HG03060 (cell line): ENCODE results near the gene DRAP1.

Source experiments
- ATAC-seq: cut with Tn5 transposase; IDR thresholded peaks from one replicate; pipeline ENCODE4 v1.9.1; 2021; ENCODE audit warnings: low read depth, moderate number of reproducible peaks; ENCODE audit not compliant: unreplicated experiment

Gene DRAP1

DNA sequence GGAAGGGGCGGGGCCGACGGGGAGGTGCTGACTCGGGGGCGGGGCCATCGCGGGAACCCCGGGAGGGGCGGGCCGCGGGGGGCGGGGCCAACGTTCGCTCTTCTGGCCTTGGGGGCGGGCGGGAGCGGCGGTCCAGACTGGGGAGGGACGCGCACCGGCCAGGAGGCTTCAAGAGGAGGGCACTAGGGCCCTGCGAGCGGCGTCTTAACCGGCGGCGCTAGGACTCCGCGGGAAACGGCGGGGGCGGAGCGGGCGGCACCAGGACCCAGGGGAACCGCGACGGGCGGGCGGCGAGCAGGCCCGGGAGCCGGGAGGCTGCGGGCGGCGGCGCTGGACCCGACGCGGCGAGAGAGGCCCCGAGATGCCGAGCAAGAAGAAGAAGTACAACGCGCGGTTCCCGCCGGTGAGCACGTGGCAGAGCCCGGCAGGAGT lies at the start of gene DRAP1:
Gene DRAP1 (plus strand): TSS at position 286 of the 432 bp plus-strand sequence. CDS start 76 bp downstream, at position 362.
- peak; percentile 45 for ATAC-seq

GRCh38 chr11:65869643-65870306 lies 49.5 kb upstream of the DRAP1 start:
- no peak for ATAC-seq

DNA sequence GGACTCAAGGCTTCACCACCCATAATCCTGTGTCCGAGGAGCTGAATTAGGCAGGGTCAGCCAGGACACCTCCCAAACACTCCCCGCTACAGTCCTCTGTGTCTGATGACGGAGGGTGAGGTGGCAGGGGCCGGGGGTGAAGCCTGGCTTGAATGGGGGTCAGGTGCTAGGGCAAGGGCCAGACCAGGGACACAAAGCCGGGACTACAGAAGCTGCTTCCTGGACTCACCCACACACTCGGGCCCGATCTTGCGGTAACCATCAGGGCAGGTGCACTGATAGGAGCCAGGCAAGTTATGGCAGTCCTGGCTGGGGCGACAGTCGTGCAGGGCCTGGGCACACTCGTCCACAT lies 48.9 kb upstream of the DRAP1 start:
- no peak for ATAC-seq

GRCh38 chr11:65870706-65871681 lies 48.2 kb upstream of the DRAP1 start:
- ATAC-seq, result no peak

- ATAC-seq, result no peak
Measured at GRCh38 chr11:65871811-65872548, 47.2 kb upstream of the DRAP1 start.

DNA sequence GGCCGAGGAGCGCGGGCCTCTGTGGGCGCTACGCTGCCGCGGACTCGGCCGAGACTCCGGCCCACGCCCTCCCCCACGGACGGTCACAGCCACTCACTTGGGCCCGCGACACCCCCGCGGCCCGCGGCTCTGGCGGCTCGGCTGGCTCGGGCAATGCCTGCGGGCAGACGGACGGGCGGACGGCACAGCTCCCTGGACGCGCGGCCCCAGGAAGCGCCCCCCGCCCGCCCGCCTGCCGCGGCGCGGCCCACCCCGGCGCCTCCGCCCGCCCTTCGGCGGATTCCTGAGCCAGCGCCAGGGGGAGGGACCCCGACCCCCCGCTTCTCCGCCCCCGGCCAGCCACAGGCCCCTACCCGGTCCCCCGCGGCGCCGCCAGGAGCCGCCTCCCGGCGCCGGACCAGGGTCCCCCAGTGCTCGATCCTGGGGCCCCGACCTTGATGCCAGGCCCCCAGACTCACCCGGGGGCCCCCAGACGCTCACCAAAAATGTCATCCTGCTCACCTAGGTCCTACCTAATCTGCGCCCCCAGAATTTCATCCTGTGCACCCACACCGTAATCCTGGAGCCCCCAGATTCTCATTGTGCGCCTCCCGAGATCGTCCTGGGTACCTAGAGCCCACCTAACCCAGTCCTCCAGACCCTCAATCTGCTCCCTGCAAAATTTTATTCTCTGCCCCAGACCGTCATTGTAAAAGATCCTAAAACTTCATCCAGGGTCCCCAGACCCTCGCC lies 46.5 kb upstream of the DRAP1 start, which contains the start of gene EFEMP2:
Gene EFEMP2 (minus strand): TSS at position 215 of the 732 bp plus-strand sequence. CDS start 446 bp downstream, outside the sequence.
- ATAC-seq, result no peak

DNA sequence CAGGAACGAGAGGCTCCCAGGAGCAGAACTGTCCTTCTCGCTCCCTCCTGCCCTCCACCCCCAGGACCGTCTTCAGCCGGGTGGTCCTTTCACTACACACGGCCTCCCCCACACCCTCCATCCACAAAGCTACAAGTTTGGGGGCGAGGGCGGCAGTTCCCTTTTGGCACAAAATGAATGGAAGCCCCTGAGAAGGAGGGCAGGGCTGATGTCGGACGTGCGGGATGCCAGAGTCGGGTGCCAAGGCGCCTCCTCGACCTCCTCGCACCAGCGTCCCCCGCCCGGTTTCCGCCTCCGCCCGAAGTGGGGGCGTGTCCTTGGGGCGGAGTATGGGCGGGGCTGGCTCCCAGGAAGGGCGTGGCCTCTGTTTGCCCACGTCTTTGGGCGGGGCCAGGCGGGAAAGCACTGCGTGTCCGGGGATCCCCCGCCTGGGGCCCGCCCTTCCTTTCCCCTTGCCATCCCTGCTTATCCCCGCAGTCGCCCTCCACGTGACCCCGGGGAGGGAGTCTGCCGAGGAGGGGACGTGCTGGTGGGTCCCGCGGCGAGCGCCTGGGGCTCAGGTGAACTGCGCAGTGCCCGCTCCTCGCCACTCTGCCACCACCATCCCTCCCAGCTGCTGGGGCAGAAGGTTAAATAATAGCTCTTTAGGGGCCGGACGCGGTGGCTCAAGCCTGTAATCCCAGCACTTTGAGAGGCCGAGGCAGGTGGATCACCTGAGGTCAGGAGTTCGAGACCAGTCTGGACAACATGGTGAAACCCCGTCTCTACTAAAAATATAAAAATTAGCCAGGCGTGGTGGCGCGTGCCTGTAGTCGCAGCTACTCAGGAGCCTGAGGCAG lies 45.7 kb upstream of the DRAP1 start:
- ATAC-seq, result peak; percentile 73

DNA sequence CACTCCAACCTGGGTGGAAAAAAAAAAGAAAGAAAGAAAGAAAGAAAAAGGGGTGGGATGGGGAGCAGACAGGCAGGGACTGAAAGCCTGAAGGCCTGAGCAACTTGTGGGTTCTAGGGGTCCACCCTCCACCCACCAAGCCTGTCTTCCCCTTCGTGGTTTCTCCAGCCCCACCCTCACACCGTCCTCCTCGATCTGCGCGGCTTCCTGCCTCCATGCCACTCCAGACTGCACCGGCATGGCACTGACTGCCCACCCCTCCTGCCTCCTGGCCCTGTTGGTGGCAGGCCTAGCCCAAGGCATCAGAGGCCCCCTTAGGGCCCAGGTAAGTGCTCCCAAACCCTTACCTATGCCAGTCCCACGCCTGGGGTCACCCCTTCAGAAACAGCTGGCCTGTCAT lies 39.6 kb upstream of the DRAP1 start, which contains the start of gene CTSW:
Gene CTSW (plus strand): TSS at position 221 of the 400 bp plus-strand sequence. CDS start 18 bp downstream, at position 239.
- ATAC-seq, result no peak

DNA sequence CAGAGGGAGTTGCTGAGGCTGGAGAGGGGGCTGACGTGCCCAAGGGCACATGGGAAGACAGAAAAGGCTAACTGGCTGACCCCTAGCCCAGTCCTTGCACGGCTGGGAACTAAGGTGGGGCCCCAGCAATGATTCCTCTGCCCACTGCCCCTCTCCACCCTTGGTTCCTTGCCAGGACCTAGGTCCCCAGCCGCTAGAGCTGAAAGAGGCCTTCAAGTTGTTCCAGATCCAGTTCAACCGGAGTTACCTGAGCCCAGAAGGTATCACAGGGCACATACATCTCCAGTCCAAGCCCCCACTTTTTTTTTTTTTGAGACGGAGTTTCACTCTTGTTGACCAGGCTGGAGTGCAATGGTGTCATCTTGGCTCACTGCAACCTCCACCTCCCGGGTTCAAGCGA lies 39.2 kb upstream of the DRAP1 start:
- no peak for ATAC-seq

- ATAC-seq, result no peak
Measured at GRCh38 chr11:65880844-65881421, 38.3 kb upstream of the DRAP1 start.

DNA sequence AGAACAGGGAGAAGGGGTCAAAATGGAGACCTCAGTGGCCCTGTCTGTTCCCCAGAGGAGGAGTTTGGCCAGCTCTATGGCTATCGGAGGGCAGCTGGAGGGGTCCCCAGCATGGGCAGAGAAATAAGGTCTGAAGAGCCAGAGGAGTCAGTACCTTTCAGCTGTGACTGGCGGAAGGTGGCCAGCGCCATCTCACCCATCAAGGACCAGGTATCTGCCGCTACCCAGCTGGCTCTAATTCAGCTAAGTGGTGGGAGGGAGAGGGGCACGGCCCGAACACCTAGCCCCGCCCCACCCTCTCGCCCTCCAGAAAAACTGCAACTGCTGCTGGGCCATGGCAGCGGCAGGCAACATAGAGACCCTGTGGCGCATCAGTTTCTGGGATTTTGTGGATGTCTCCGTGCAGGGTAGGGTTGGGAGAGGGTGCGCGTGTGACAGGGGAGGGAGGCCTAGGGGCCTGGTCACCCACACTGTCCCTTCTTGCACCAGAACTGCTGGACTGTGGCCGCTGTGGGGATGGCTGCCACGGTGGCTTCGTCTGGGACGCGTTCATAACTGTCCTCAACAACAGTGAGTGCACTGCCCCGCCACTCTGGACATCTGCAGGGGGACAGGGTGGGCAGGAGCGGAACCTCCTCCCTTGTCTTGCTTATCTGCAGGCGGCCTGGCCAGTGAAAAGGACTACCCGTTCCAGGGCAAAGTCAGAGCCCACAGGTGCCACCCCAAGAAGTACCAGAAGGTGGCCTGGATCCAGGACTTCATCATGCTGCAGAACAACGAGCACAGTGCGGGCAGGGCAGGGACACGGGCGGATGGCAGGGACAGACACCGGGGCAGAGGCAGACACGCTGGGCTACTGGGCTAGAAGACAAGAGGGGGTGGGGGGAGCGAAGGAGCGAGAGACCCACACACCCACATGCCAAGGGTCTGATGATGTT lies 36.8 kb upstream of the DRAP1 start:
- no peak for ATAC-seq

DNA sequence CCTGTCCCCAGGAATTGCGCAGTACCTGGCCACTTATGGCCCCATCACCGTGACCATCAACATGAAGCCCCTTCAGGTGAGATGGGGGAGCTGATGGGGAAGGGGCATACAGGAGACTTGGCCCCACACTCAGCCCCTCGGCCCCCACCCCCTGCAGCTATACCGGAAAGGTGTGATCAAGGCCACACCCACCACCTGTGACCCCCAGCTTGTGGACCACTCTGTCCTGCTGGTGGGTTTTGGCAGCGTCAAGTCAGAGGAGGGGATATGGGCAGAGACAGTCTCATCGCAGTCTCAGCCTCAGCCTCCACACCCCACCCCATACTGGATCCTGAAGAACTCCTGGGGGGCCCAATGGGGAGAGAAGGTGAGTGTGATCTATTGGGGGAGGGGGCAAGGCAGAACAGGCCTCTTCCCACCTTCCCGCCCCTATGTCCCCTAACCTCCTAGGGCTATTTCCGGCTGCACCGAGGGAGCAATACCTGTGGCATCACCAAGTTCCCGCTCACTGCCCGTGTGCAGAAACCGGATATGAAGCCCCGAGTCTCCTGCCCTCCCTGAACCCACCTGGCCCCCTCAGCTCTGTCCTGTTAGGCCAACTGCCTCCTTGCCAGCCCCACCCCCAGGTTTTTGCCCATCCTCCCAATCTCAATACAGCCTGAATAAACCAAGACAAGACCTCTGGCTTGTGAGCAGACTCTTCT lies 36.0 kb upstream of the DRAP1 start:
- ATAC-seq, result no peak

DNA sequence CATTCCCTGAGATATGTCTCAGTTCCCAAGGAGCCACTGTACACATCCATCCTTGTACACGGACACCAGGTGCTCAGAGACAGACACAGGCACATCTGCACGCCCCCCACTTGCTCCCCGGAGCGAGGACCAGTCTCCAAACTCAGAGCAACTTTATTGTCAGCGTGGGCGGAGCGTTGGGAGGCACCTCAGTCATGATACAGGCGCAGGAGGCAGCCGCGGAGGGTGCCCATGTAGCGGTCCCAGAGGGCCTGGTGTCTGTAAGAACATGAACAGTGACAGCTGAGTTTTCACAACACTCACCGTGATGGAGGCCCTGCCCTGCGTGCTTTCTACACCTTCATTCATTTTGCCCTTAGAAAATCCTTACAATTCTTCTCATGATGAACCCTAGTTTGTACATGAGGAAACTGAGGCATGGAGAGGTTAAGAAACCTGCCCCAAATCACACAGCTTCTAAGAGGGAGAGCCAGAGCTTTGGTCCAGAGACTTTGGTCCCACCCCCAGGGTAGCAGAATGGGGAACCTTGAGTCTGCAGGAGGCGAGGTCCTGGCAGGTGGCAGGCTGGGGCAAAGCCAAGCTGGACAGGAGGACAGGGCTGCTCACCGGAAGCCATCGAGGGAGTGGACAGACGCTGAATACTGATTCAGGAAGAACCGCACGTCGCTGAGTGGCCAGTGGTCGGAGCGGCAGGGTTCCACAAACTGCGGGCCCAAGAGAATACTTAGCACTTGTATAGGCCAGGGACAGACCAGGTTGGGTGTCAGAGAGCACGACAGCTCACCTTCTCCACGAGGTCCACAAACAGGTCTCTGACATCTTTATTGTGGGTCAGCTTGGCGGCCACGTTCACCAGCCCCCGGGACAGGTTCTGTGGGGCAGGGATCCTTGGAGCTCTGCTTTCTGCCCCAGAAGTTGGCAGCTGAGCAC lies 35.2 kb upstream of the DRAP1 start:
- no peak for ATAC-seq

- ATAC-seq, result no peak
Measured at GRCh38 chr11:65884716-65885092, 34.5 kb upstream of the DRAP1 start.

GRCh38 chr11:65885231-65885630 lies 34.0 kb upstream of the DRAP1 start:
- no peak for ATAC-seq
